HepG2 (cell line): ENCODE measurements around the gene TBC1D2B. TPM values are rescaled to one million over a fixed set of nuclear protein-coding genes. Genes with fewer than 3 reads are reported as not detected.

Experiments used
- BRCA1 ChIP-seq: sonication (generic); formaldehyde crosslinking; IDR thresholded peaks from 2 replicates; pipeline ENCODE4 v1.4.0; 2020; ENCODE audit warnings: missing genetic modification reagents
- CEBPB ChIP-seq: IDR thresholded peaks from 2 replicates; pipeline ENCODE4 v1.6.1; 2011; ENCODE audit warnings: low read depth, low read length, improper control_type of control experiment, borderline replicate concordance
- HIVEP1 ChIP-seq: sonication (generic); formaldehyde crosslinking; IDR thresholded peaks from 2 replicates; pipeline ENCODE4 v1.4.0; 2020; ENCODE audit warnings: mild to moderate bottlenecking, missing genetic modification reagents
- HNF4G ChIP-seq, 2 experiments: sonication (generic) in 1 of 2; formaldehyde crosslinking in 1 of 2; IDR thresholded peaks; 2 replicates each; pipeline versions ENCODE4 v1.4.0 to v1.6.1; 2011 to 2020; ENCODE audit warnings: borderline replicate concordance in 2 of 2, low read depth in 2 of 2, mild to moderate bottlenecking in 2 of 2, low read length in 1 of 2, missing genetic modification reagents in 1 of 2, moderate library complexity in 1 of 2
- JUNB ChIP-seq: sonication (generic); formaldehyde crosslinking; IDR thresholded peaks from 2 replicates; pipeline ENCODE4 v1.8.0; 2022; ENCODE audit warnings: missing genetic modification reagents, mild to moderate bottlenecking, borderline replicate concordance
- POLR2G ChIP-seq: fragments of 200-400 bp; formaldehyde crosslinking; IDR thresholded peaks from 2 replicates; pipeline ENCODE4 v1.6.1; 2018; ENCODE audit warnings: mild to moderate bottlenecking, low read depth, low read length, moderate library complexity
- RAD21 ChIP-seq: fragments of 450-650 bp; formaldehyde crosslinking; IDR thresholded peaks from 2 replicates; pipeline ENCODE4 v1.5.0; 2020; ENCODE audit warnings: mild to moderate bottlenecking
- REXO4 ChIP-seq: sonication (generic); formaldehyde crosslinking; IDR thresholded peaks from 2 replicates; pipeline ENCODE4 v1.8.0; 2022; ENCODE audit warnings: missing genetic modification reagents, mild to moderate bottlenecking, borderline replicate concordance
- SMARCE1 ChIP-seq: fragments of 450-650 bp; IDR thresholded peaks from 2 replicates; pipeline ENCODE4 v1.6.1; 2017; ENCODE audit warnings: borderline replicate concordance
- SNAI1 ChIP-seq: sonication (generic); formaldehyde crosslinking; IDR thresholded peaks from 2 replicates; pipeline ENCODE4 v1.5.0; 2020; ENCODE audit warnings: mild to moderate bottlenecking, missing genetic modification reagents, borderline replicate concordance
- SOX6 ChIP-seq, 2 experiments: fragments of 450-650 bp in 1 of 2; sonication (generic) in 1 of 2; formaldehyde crosslinking in 1 of 2; IDR thresholded peaks; 2 replicates each; pipeline versions ENCODE4 v1.4.0 to v1.6.1; 2017 to 2020; ENCODE audit warnings: antibody characterized with exemption in 1 of 2, mild to moderate bottlenecking in 1 of 2, missing genetic modification reagents in 1 of 2
- SRSF9 ChIP-seq: fragments of 200-400 bp; formaldehyde crosslinking; IDR thresholded peaks from 2 replicates; pipeline ENCODE4 v1.6.1; 2018; ENCODE audit warnings: borderline replicate concordance, mild to moderate bottlenecking, low read depth, low read length; ENCODE audit not compliant: insufficient read depth, poor library complexity, severe bottlenecking
- XRCC5 ChIP-seq: fragments of 200-400 bp; formaldehyde crosslinking; optimal IDR thresholded peaks from 2 replicates; pipeline ENCODE3; 2017; ENCODE audit warnings: mild to moderate bottlenecking, low read length
- ZBTB1 ChIP-seq: sonication (generic); formaldehyde crosslinking; IDR thresholded peaks from 2 replicates; pipeline ENCODE4 v1.4.0; 2020; ENCODE audit warnings: missing genetic modification reagents, borderline replicate concordance
- ZFP36 ChIP-seq: fragments of 150-350 bp; IDR thresholded peaks from 2 replicates; pipeline ENCODE4 v1.6.1; 2018; ENCODE audit warnings: borderline replicate concordance, low read length, low read depth; ENCODE audit not compliant: partially characterized antibody
- ZKSCAN1 ChIP-seq: fragments of 150-350 bp; IDR thresholded peaks from 2 replicates; pipeline ENCODE4 v1.6.1; 2014; ENCODE audit warnings: low read length
- ZNF253 ChIP-seq: sonication (generic); formaldehyde crosslinking; IDR thresholded peaks from 2 replicates; pipeline ENCODE4 v1.8.0; 2022; ENCODE audit warnings: mild to moderate bottlenecking, missing genetic modification reagents, borderline replicate concordance
- ZNF460 ChIP-seq: sonication (generic); formaldehyde crosslinking; IDR thresholded peaks from 2 replicates; pipeline ENCODE4 v1.5.1; 2020; ENCODE audit warnings: missing genetic modification reagents, mild to moderate bottlenecking, borderline replicate concordance
- ZNF792 ChIP-seq: IDR thresholded peaks from 2 replicates; pipeline ENCODE4 v1.6.1; 2016
- polyA plus RNA-seq, 8 experiments: library from polyadenylated mRNA; depleted of rRNA in 3 of 8; stranded (reverse) in 7 of 8; unstranded in 1 of 8; fragments of >200 nt; fragmentation: Illumina TruSeq in 4 of 8; extraction: Trizol in 4 of 8; gene quantifications; 2 replicates each; pipeline versions ENCODE4 v1.2.1 to v1.2.3, GENCODE V29; 2011 to 2016; ENCODE audit warnings: low read depth in 4 of 8, missing spikeins in 1 of 8, mixed read lengths in 1 of 8; ENCODE audit not compliant: insufficient read depth in 1 of 8
- total RNA-seq, 5 experiments: library from RNA; depleted of rRNA; stranded (reverse); fragments of >200 nt; fragmentation: Illumina TruSeq; extraction: Trizol; gene quantifications; 2 replicates each; pipeline ENCODE4 v1.2.3, GENCODE V29; 2016; ENCODE audit warnings: low read depth in 1 of 5
- TF ChIP-seq, protein P1 (sequence below): sonication (generic); formaldehyde crosslinking; IDR thresholded peaks from 2 replicates; pipeline ENCODE4 v1.4.0; 2020; ENCODE audit warnings: missing genetic modification reagents
- TF ChIP-seq, protein P2 (sequence below): sonication (generic); formaldehyde crosslinking; IDR thresholded peaks from 2 replicates; pipeline ENCODE4 v1.9.0; 2021; ENCODE audit warnings: mild to moderate bottlenecking, missing genetic modification reagents

The TBC1D2B gene
- total and polyA plus RNA-seq, 2 of the 13 experiments (the other 11 are each of a cell fraction or from before 2014, with no cell fraction given): 10.1 to 14.4 TPM

DNA sequence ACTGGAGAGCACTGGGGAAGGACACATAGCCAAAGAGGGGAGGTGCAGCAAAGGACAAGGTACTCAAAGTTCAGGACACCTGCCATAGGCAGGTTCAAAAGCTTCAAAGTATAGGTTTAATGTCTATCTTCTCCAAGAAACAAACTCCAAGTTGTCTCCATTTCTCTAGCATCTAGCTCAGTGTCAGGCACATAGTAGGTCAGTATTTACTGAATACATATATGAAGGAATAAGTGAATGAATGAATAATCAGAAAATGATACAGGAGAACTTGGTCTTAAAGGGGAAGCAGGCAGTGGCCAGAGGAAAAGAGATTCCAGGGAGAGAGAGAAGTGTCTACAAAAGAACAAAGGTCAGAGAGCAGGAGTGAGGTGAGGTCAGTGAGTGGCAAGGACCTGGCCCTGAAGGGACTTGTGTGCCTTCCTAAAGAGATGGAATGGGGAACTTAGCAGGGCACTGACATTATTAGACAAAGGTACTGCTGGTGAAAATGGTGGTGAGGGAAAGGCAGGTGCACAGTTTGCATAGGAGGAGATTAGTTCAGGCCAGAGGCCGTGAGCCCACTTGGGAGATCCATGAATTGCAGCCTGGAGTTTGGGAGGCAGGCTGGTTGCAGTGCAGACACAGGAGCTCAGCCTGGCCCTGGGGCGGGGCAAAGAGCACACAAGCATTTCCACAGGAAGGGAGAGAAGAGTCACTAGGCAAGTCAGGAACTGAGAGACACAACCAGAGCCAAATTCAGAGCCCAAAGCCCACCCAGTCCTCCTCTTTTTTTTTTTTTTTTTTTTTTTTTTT lies 21.4 kb downstream of the TBC1D2B start (continued):
- TF ChIP-seq, protein P1, sequence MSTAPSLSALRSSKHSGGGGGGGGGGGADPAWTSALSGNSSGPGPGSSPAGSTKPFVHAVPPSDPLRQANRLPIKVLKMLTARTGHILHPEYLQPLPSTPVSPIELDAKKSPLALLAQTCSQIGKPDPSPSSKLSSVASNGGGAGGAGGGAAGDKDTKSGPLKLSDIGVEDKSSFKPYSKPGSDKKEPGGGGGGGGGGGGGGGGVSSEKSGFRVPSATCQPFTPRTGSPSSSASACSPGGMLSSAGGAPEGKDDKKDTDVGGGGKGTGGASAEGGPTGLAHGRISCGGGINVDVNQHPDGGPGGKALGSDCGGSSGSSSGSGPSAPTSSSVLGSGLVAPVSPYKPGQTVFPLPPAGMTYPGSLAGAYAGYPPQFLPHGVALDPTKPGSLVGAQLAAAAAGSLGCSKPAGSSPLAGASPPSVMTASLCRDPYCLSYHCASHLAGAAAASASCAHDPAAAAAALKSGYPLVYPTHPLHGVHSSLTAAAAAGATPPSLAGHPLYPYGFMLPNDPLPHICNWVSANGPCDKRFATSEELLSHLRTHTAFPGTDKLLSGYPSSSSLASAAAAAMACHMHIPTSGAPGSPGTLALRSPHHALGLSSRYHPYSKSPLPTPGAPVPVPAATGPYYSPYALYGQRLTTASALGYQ (CRISPR knock-in tag): no peak
- no peak for TF ChIP-seq REXO4 (CRISPR knock-in tag)
- TF ChIP-seq XRCC5: peak; percentile 34
- TF ChIP-seq ZBTB1 (CRISPR knock-in tag): no peak
- peak; percentile 68; the same call in 1 of the 2 replicates for TF ChIP-seq HNF4G (IDR thresholded peaks at IDR 0.05; ENCODE audit: borderline replicate concordance, low read depth, low read length)
- TF ChIP-seq HNF4G (CRISPR knock-in tag; IDR thresholded peaks at IDR 0.05; ENCODE audit: borderline replicate concordance, low read depth): peak; percentile 37; the same call in 1 of the 2 replicates
- peak; percentile 67; the same call in 1 of the 2 replicates for TF ChIP-seq ZKSCAN1
- TF ChIP-seq, protein P2, sequence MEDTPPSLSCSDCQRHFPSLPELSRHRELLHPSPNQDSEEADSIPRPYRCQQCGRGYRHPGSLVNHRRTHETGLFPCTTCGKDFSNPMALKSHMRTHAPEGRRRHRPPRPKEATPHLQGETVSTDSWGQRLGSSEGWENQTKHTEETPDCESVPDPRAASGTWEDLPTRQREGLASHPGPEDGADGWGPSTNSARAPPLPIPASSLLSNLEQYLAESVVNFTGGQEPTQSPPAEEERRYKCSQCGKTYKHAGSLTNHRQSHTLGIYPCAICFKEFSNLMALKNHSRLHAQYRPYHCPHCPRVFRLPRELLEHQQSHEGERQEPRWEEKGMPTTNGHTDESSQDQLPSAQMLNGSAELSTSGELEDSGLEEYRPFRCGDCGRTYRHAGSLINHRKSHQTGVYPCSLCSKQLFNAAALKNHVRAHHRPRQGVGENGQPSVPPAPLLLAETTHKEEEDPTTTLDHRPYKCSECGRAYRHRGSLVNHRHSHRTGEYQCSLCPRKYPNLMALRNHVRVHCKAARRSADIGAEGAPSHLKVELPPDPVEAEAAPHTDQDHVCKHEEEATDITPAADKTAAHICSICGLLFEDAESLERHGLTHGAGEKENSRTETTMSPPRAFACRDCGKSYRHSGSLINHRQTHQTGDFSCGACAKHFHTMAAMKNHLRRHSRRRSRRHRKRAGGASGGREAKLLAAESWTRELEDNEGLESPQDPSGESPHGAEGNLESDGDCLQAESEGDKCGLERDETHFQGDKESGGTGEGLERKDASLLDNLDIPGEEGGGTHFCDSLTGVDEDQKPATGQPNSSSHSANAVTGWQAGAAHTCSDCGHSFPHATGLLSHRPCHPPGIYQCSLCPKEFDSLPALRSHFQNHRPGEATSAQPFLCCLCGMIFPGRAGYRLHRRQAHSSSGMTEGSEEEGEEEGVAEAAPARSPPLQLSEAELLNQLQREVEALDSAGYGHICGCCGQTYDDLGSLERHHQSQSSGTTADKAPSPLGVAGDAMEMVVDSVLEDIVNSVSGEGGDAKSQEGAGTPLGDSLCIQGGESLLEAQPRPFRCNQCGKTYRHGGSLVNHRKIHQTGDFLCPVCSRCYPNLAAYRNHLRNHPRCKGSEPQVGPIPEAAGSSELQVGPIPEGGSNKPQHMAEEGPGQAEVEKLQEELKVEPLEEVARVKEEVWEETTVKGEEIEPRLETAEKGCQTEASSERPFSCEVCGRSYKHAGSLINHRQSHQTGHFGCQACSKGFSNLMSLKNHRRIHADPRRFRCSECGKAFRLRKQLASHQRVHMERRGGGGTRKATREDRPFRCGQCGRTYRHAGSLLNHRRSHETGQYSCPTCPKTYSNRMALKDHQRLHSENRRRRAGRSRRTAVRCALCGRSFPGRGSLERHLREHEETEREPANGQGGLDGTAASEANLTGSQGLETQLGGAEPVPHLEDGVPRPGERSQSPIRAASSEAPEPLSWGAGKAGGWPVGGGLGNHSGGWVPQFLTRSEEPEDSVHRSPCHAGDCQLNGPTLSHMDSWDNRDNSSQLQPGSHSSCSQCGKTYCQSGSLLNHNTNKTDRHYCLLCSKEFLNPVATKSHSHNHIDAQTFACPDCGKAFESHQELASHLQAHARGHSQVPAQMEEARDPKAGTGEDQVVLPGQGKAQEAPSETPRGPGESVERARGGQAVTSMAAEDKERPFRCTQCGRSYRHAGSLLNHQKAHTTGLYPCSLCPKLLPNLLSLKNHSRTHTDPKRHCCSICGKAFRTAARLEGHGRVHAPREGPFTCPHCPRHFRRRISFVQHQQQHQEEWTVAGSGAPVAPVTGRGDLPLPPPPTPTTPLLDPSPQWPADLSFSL (CRISPR knock-in tag): peak; percentile 26; the same call in 1 of the 2 replicates
- TF ChIP-seq SOX6 (IDR thresholded peaks at IDR 0.05): no peak
- peak; percentile 56 for TF ChIP-seq SOX6 (CRISPR knock-in tag; IDR thresholded peaks at IDR 0.05)
- no peak for TF ChIP-seq BRCA1
- no peak for TF ChIP-seq SNAI1
- TF ChIP-seq CEBPB: no peak
- TF ChIP-seq RAD21 (CRISPR knock-in tag): no peak
- no peak for TF ChIP-seq ZNF460 (CRISPR knock-in tag)
- TF ChIP-seq POLR2G: no peak
- no peak for TF ChIP-seq ZNF253 (CRISPR knock-in tag)
- TF ChIP-seq ZFP36: no peak
- no peak for TF ChIP-seq SMARCE1
- no peak for TF ChIP-seq JUNB (CRISPR knock-in tag)
- no peak for TF ChIP-seq ZNF792 (CRISPR knock-in tag)
- TF ChIP-seq HIVEP1 (CRISPR knock-in tag): no peak
- TF ChIP-seq SRSF9: no peak
